Trophoblast cell (in vitro differentiated cells and primary cell): ENCODE measurements around the gene MARVELD2.
A peak's percentile ranks its signal among the peaks of the same experiment; 100 is the strongest.

Experiments used
- DNase-seq, 2 donors: peaks; one replicate each; pipeline ENCODE4 v3.0.0-alpha.2; 2016
- H2AFZ ChIP-seq: 2 replicates; pipeline ENCODE4 v1.6.1; 2013; ENCODE audit warnings: low read length, moderate library complexity, mild to moderate bottlenecking; ENCODE audit not compliant: insufficient read depth, poor library complexity
- H2AK5ac ChIP-seq: 2 replicates; pipeline ENCODE4 v1.6.1; 2013; ENCODE audit warnings: mild to moderate bottlenecking, low read length
- H2BK120ac ChIP-seq: 2 replicates; pipeline ENCODE4 v1.6.1; 2013; ENCODE audit warnings: low read length, mild to moderate bottlenecking, moderate library complexity; ENCODE audit not compliant: insufficient read depth, poor library complexity
- H2BK12ac ChIP-seq: 2 replicates; pipeline ENCODE4 v1.6.1; 2013; ENCODE audit warnings: mild to moderate bottlenecking, low read length, moderate library complexity
- H2BK5ac ChIP-seq: 2 replicates; pipeline ENCODE4 v1.6.1; 2013; ENCODE audit warnings: low read length, low read depth, moderate library complexity, mild to moderate bottlenecking; ENCODE audit not compliant: poor library complexity
- H3K14ac ChIP-seq: 2 replicates; pipeline ENCODE4 v1.6.1; 2013; ENCODE audit warnings: mild to moderate bottlenecking, low read length
- H3K18ac ChIP-seq: 2 replicates; pipeline ENCODE4 v1.6.1; 2013; ENCODE audit warnings: mild to moderate bottlenecking, low read length
- H3K23ac ChIP-seq: 2 replicates; pipeline ENCODE4 v1.6.1; 2013; ENCODE audit warnings: low read length
- H3K27ac ChIP-seq: 2 replicates; pipeline ENCODE4 v1.5.1; 2013; ENCODE audit warnings: low read depth, mild to moderate bottlenecking, inconsistent platforms, low read length, moderate library complexity
- H3K27me3 ChIP-seq: 2 replicates; pipeline ENCODE4 v1.6.1; 2013; ENCODE audit warnings: inconsistent platforms, mild to moderate bottlenecking, low read length, moderate library complexity; ENCODE audit not compliant: insufficient read depth
- H3K36me3 ChIP-seq, 2 experiments: 1 replicate in 1 of 2; 2 replicates in 1 of 2; pipeline ENCODE4 v1.6.1; 2013; ENCODE audit warnings: low read length in 2 of 2, mild to moderate bottlenecking in 2 of 2, moderate library complexity in 1 of 2; ENCODE audit not compliant: insufficient read depth in 2 of 2, control insufficient read depth in 1 of 2
- H3K4ac ChIP-seq: 2 replicates; pipeline ENCODE4 v1.6.1; 2013; ENCODE audit warnings: low read depth, mild to moderate bottlenecking, low read length, moderate library complexity
- H3K4me1 ChIP-seq, 2 experiments: 1 replicate in 1 of 2; 2 replicates in 1 of 2; pipeline ENCODE4 v1.6.1; 2013; ENCODE audit warnings: low read length in 2 of 2, mild to moderate bottlenecking in 2 of 2, moderate library complexity in 1 of 2; ENCODE audit not compliant: insufficient read depth in 2 of 2, control insufficient read depth in 1 of 2
- H3K4me2 ChIP-seq: 2 replicates; pipeline ENCODE4 v1.6.1; 2013; ENCODE audit warnings: inconsistent platforms, mild to moderate bottlenecking, low read length, moderate library complexity
- H3K4me3 ChIP-seq: 2 replicates; pipeline ENCODE4 v1.5.1; 2013; ENCODE audit warnings: mild to moderate bottlenecking, low read depth, low read length, inconsistent platforms
- H3K79me1 ChIP-seq: one replicate; pipeline ENCODE4 v1.6.1; 2013; ENCODE audit warnings: low read length
- H3K79me2 ChIP-seq: 2 replicates; pipeline ENCODE4 v1.6.1; 2013; ENCODE audit warnings: low read length, mild to moderate bottlenecking; ENCODE audit not compliant: control insufficient read depth, insufficient read depth, poor library complexity
- H3K9ac ChIP-seq: 2 replicates; pipeline ENCODE4 v1.6.1; 2013; ENCODE audit warnings: mild to moderate bottlenecking, low read length
- H3K9me3 ChIP-seq: 2 replicates; pipeline ENCODE4 v1.6.1; 2013; ENCODE audit warnings: low read depth, mild to moderate bottlenecking, control low read depth, inconsistent platforms, low read length; ENCODE audit not compliant: insufficient read depth
- H4K12ac ChIP-seq: 2 replicates; pipeline ENCODE4 v1.6.1; 2013; ENCODE audit warnings: low read depth, mild to moderate bottlenecking, low read length, moderate library complexity
- H4K8ac ChIP-seq: 2 replicates; pipeline ENCODE4 v1.6.1; 2013; ENCODE audit warnings: low read depth, mild to moderate bottlenecking, low read length, moderate library complexity
- H4K91ac ChIP-seq: one replicate; pipeline ENCODE4 v1.6.1; 2013; ENCODE audit warnings: low read depth, mild to moderate bottlenecking, low read length, moderate library complexity
- WGBS: extraction: QIAGEN DNeasy Blood & Tissue Kit; methylation state at CpG from one replicate; pipeline ENCODE4 v1.1.7; 2013; ENCODE audit warnings: missing lambda C conversion rate; ENCODE audit not compliant: insufficient read length, insufficient coverage; ENCODE audit errors: extremely low coverage; 5-methylcytosine and 5-hydroxymethylcytosine counted together

Gene MARVELD2

DNA sequence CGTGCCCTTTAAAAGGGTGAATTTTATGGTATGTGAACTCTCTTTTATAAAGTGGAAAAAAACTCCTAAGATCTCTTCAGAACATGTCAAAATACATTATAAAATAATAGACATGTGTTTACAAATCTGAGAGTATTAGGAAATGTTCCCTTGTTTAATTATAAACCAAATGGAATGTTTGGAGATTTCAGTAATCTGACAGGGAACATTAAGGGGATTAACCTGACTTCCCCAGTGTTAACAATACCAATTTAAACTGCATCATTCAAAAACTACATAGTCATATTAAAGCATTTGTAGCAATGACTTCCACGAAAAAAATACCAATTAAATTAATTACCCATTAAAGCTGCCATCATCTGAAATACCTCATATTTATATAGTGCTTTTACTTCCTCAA, 76.1 kb downstream of the MARVELD2 start:
- Histone ChIP-seq H4K12ac (no peak overlapping the region), H3K14ac (no peak overlapping the region), H3K4me2 (no peak overlapping the region), H3K79me2 (peaks cover 11% of the 10 kb centered on the region), H3K27me3 (no peaks in the 10 kb centered on the region), H3K27ac (no peak overlapping the region), H3K9me3 (no peaks in the 10 kb centered on the region), H2BK12ac (no peak overlapping the region), H2AK5ac (no peak overlapping the region), H2BK5ac (no peak overlapping the region), H3K36me3 (no peaks in the 10 kb centered on the region), H3K4me1 (peaks cover 0 to 3% of the 10 kb centered on the region in 2 experiments), H3K79me1 (peaks cover 13% of the 10 kb centered on the region), H4K8ac (no peak overlapping the region), H3K18ac (no peak overlapping the region), H3K4me3 (no peak overlapping the region), H2AFZ (no peak overlapping the region), H4K91ac (no peak overlapping the region), H3K23ac (no peak overlapping the region), H2BK120ac (no peak overlapping the region), H3K9ac (no peak overlapping the region), H3K4ac (no peak overlapping the region)
- WGBS: 100% methylated on average over 1 of the region's 2 CpGs
- no peak for DNase-seq

GRCh38 chr5:69491838-69492390, 77.0 kb downstream of the MARVELD2 start:
- Histone ChIP-seq H3K4me2 (peak overlapping the region; percentile 87), H3K14ac (no peak overlapping the region), H3K4ac (no peak overlapping the region), H2AK5ac (no peak overlapping the region), H2BK12ac (no peak overlapping the region), H2AFZ (peak overlapping the region; percentile 87), H3K9ac (no peak overlapping the region), H3K27me3 (no peaks in the 10 kb centered on the region), H3K9me3 (no peaks in the 10 kb centered on the region), H2BK5ac (no peak overlapping the region), H4K91ac (no peak overlapping the region), H3K27ac (no peak overlapping the region), H4K8ac (peak overlapping the region; percentile 11), H2BK120ac (no peak overlapping the region), H3K23ac (no peak overlapping the region), H3K4me3 (peak overlapping the region; percentile 82), H3K36me3 (no peaks in the 10 kb centered on the region), H4K12ac (no peak overlapping the region), H3K18ac (no peak overlapping the region), H3K79me1 (peaks cover 13% of the 10 kb centered on the region), H3K4me1 (peaks cover 0 to 3% of the 10 kb centered on the region in 2 experiments), H3K79me2 (peaks cover 11% of the 10 kb centered on the region)
- WGBS: no CpG with 5 or more reads among the region's 17 CpGs
- DNase-seq: no peak

DNA sequence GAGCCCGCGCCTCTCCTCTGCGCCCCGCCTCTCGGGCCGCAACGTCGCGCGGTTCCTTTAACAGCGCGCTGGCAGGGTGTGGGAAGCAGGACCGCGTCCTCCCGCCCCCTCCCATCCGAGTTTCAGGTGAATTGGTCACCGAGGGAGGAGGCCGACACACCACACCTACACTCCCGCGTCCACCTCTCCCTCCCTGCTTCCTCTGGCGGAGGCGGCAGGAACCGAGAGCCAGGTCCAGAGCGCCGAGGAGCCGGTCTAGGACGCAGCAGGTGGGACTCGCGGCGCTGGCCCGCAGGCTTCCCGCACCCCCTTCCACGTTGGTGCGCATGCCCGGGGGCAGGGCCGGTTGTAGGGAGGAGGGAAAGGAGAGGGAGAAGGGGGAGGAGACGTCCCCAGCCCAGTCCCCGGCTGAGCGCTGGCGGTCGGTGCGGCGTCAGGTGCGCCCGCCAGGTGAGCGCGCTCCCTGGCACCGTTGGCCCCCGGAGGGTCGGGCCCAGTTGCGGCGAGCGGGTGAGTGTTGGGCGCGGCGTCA, 77.5 kb downstream of the MARVELD2 start, which contains the start of gene OCLN:
OCLN (plus strand) TSS at position 400 of the 532 bp plus-strand sequence. CDS start 11,455 bp downstream, outside the sequence.
- Histone ChIP-seq H3K4me3 (peak within 1 kb of the TSS; percentile 82), H3K4me1 (peaks cover 0 to 3% of the 10 kb centered on the region in 2 experiments), H4K12ac (peak within 1 kb of the TSS; percentile 54), H3K4ac (peak within 1 kb of the TSS; percentile 50), H3K79me1 (peaks cover 13% of the 10 kb centered on the region), H2BK12ac (no peak within 1 kb of the TSS), H3K14ac (peak within 1 kb of the TSS; percentile 83), H4K8ac (peak within 1 kb of the TSS; percentile 91), H2AK5ac (no peak within 1 kb of the TSS), H3K23ac (no peak within 1 kb of the TSS), H3K79me2 (peaks cover 11% of the 10 kb centered on the region), H3K18ac (peak within 1 kb of the TSS; percentile 86), H3K27ac (peak within 1 kb of the TSS; percentile 33), H3K9me3 (no peaks in the 10 kb centered on the region), H3K9ac (peak within 1 kb of the TSS; percentile 67), H2AFZ (peak within 1 kb of the TSS; percentile 87), H2BK120ac (peak within 1 kb of the TSS; percentile 75), H3K27me3 (no peaks in the 10 kb centered on the region), H2BK5ac (peak within 1 kb of the TSS; percentile 47), H3K36me3 (no peaks in the 10 kb centered on the region), H3K4me2 (peak within 1 kb of the TSS; percentile 87), H4K91ac (peak within 1 kb of the TSS; percentile 72)
- WGBS: no CpG with 5 or more reads among the region's 56 CpGs
- DNase-seq: peak; percentile 44 to 55

DNA sequence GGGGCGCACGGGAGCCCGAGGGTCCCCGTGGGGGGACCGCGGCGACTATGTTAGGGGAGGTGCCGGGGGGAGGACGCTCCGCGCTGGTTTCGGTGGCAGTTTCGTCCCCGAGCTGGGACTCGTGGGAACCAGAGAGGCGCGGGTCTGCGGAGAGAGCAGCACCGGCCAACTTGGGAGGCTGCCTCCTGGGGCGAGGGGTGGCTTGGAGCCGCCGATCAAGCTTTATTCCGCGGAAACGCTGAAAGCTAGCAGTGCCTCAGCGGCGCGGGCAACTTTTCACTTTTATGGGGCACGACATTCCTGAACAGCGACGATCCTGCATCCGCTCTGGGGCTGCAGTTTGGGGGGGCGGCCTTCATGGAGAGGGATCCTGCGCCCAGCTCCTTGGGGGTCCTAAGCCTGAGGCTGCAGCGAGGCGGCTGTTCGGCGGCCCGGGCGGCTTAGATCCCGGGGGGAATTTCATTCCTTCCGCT, 78.0 kb downstream of the MARVELD2 start:
- Histone ChIP-seq H2BK12ac (no peak overlapping the region), H3K4me1 (peaks cover 0 to 3% of the 10 kb centered on the region in 2 experiments), H2BK5ac (peak overlapping the region; percentile 47), H3K18ac (peak overlapping the region; percentile 60), H3K23ac (no peak overlapping the region), H3K14ac (peak overlapping the region; percentile 29), H3K4ac (no peak overlapping the region), H3K27me3 (no peaks in the 10 kb centered on the region), H2AK5ac (no peak overlapping the region), H3K4me2 (peak overlapping the region; percentile 87), H4K91ac (peak overlapping the region; percentile 72), H3K79me2 (peaks cover 11% of the 10 kb centered on the region), H4K8ac (peak overlapping the region; percentile 91), H3K79me1 (peaks cover 13% of the 10 kb centered on the region), H3K27ac (peak overlapping the region; percentile 33), H3K9ac (peak overlapping the region; percentile 67), H4K12ac (peak overlapping the region; percentile 48), H2AFZ (peak overlapping the region; percentile 87), H3K9me3 (no peaks in the 10 kb centered on the region), H3K4me3 (peak overlapping the region; percentile 82), H2BK120ac (peak overlapping the region; percentile 10), H3K36me3 (no peaks in the 10 kb centered on the region)
- peak in 1 of 2 donors; percentile 13 for DNase-seq
- no CpG with 5 or more reads among the region's 42 CpGs for WGBS
